ENCODE measurements around the gene MARCHF3.

GRCh38 chr5:126865299-126865698 is 165.1 kb downstream of the MARCHF3 start:
- TF ChIP-seq CTCF (IDR thresholded peaks at IDR 0.05) = no peak
- TF ChIP-seq EP300 (IDR thresholded peaks at IDR 0.05) = no peak
- TF ChIP-seq POLR2A (IDR thresholded peaks at IDR 0.05) = no peak
- no peak for TF ChIP-seq POLR2AphosphoS5 (IDR thresholded peaks at IDR 0.05)

Data from gastroesophageal sphincter (tissue), 3 donors.